ENCODE measurements around the gene ZBTB34.

- no peak for TF ChIP-seq CTCF (conservative IDR thresholded peaks at IDR 0.05; ENCODE audit: low read depth, low read length)
- TF ChIP-seq EZH2phosphoT487 (IDR thresholded peaks at IDR 0.05; ENCODE audit: borderline replicate concordance, low read length) = no peak
Observed at GRCh38 chr9:126838055-126838811, 22.2 kb upstream of the ZBTB34 start.

All from PC-3 (cell line).